Neural cell (in vitro differentiated cells): ENCODE results near the gene TAF11L13. TPM values are rescaled to one million over a fixed set of nuclear protein-coding genes. Genes with fewer than 3 reads are reported as not detected.
"Not testable (repeated sequence)": the region's sequence is repeated elsewhere in the genome, so short reads cannot be mapped to it uniquely, and the experiment has no call there.

Experiments used
- H2AFZ ChIP-seq: fragments of 200-600, 300-800 bp; sonication (generic), shearing (Covaris generic); 2 replicates; pipeline ENCODE4 v1.6.0; 2014; ENCODE audit warnings: low read depth, mild to moderate bottlenecking, antibody characterized with exemption, low read length, moderate library complexity
- H3F3A ChIP-seq: fragments of 200-600 bp; shearing (Covaris generic); 2 replicates; pipeline ENCODE4 v1.6.1; 2016; ENCODE audit warnings: mild to moderate bottlenecking, moderate library complexity, mixed read lengths, antibody characterized with exemption, low read length; ENCODE audit not compliant: insufficient read depth, poor library complexity, severe bottlenecking
- H3K27ac ChIP-seq: fragments of 200-600, 300-800 bp; sonication (generic), shearing (Covaris generic); 2 replicates; pipeline ENCODE4 v1.5.1; 2014; ENCODE audit warnings: mild to moderate bottlenecking, low read length, moderate library complexity
- H3K27me3 ChIP-seq: fragments of 300-800, 200-600 bp; sonication (generic), shearing (Covaris generic); 2 replicates; pipeline ENCODE4 v1.6.0; 2014; ENCODE audit warnings: mild to moderate bottlenecking, low read depth, low read length, moderate library complexity; ENCODE audit not compliant: insufficient read depth
- H3K36me3 ChIP-seq: fragments of 300-800, 200-600 bp; sonication (generic), shearing (Covaris generic); 2 replicates; pipeline ENCODE4 v1.5.1; 2014; ENCODE audit warnings: mild to moderate bottlenecking, antibody characterized with exemption, low read length, moderate library complexity; ENCODE audit not compliant: insufficient read depth
- H3K4me2 ChIP-seq: fragments of 300-800, 200-600 bp; sonication (generic), shearing (Covaris generic); 2 replicates; pipeline ENCODE4 v1.6.0; 2014; ENCODE audit warnings: mild to moderate bottlenecking, low read length
- H3K4me3 ChIP-seq: fragments of 300-800, 200-600 bp; sonication (generic), shearing (Covaris generic); 2 replicates; pipeline ENCODE4 v1.5.1; 2014; ENCODE audit warnings: mild to moderate bottlenecking, low read length, moderate library complexity
- H3K79me2 ChIP-seq: fragments of 200-600 bp; shearing (Covaris generic); replicated peaks from 2 replicates; pipeline ENCODE4 v1.6.0; 2014; ENCODE audit warnings: mild to moderate bottlenecking, low read length, moderate library complexity; ENCODE audit not compliant: insufficient read depth
- H3K9ac ChIP-seq: fragments of 300-800, 200-600 bp; sonication (generic), shearing (Covaris generic); 2 replicates; pipeline ENCODE4 v1.6.1; 2016; ENCODE audit warnings: mild to moderate bottlenecking, low read length, mixed read lengths
- H3K9me2 ChIP-seq: fragments of 200-600 bp; shearing (Covaris generic); 2 replicates; pipeline ENCODE4 v1.6.1; 2016; ENCODE audit warnings: mild to moderate bottlenecking, low read length, mixed read lengths; ENCODE audit not compliant: insufficient read depth
- H3K9me3 ChIP-seq: fragments of 200-600, 300-800 bp; sonication (generic), shearing (Covaris generic); 2 replicates; pipeline ENCODE4 v1.6.1; 2016; ENCODE audit warnings: mild to moderate bottlenecking, mixed run types, low read length, moderate library complexity, mixed read lengths
- H4K20me1 ChIP-seq: fragments of 200-600 bp; shearing (Covaris generic); 2 replicates; pipeline ENCODE4 v1.6.1; 2016; ENCODE audit warnings: mild to moderate bottlenecking, mixed run types; ENCODE audit not compliant: insufficient read depth
- EP300 ChIP-seq: fragments of 450-650 bp; conservative IDR thresholded peaks from 2 replicates; pipeline ENCODE4 v1.6.1; 2014; ENCODE audit warnings: antibody characterized with exemption, mild to moderate bottlenecking, moderate library complexity; ENCODE audit not compliant: poor library complexity, severe bottlenecking
- EZH2 ChIP-seq: fragments of 200-600, 300-800 bp; shearing (Covaris generic), sonication (generic); IDR thresholded peaks from 2 replicates; pipeline ENCODE4 v1.6.1; 2014; ENCODE audit warnings: antibody characterized with exemption, low read length, borderline replicate concordance, mild to moderate bottlenecking; ENCODE audit not compliant: insufficient read depth, poor library complexity, severe bottlenecking
- MXI1 ChIP-seq: fragments of 450-650 bp; conservative IDR thresholded peaks from 2 replicates; pipeline ENCODE4 v1.6.1; 2014; ENCODE audit warnings: antibody characterized with exemption, mild to moderate bottlenecking; ENCODE audit not compliant: poor library complexity, severe bottlenecking
- POLR2AphosphoS5 ChIP-seq: IDR thresholded peaks from 2 replicates; pipeline ENCODE4 v1.6.1; 2012
- RAD21 ChIP-seq: fragments of 450-650 bp; conservative IDR thresholded peaks from 2 replicates; pipeline ENCODE4 v1.6.1; 2014; ENCODE audit warnings: antibody characterized with exemption, mild to moderate bottlenecking, moderate library complexity
- REST ChIP-seq: IDR thresholded peaks from 2 replicates; pipeline ENCODE4 v1.6.1; 2012; ENCODE audit warnings: borderline replicate concordance
- SMC3 ChIP-seq: fragments of 450-650 bp; conservative IDR thresholded peaks from 2 replicates; pipeline ENCODE4 v1.6.1; 2014; ENCODE audit warnings: antibody characterized with exemption, mild to moderate bottlenecking, moderate library complexity; ENCODE audit not compliant: poor library complexity
- TAF1 ChIP-seq: IDR thresholded peaks from 2 replicates; pipeline ENCODE4 v1.6.1; 2012; ENCODE audit warnings: low read depth
- polyA plus RNA-seq: library from polyadenylated mRNA; depleted of rRNA; stranded (reverse); fragments of >200 nt; gene quantifications from 2 replicates; pipeline ENCODE4 v1.2.3, GENCODE V29; 2014
- TF ChIP-seq, protein P1 (sequence below): fragments of 450-650 bp; IDR thresholded peaks from 2 replicates; pipeline ENCODE4 v1.5.1; 2014; ENCODE audit warnings: antibody characterized with exemption, mild to moderate bottlenecking, moderate library complexity; ENCODE audit not compliant: poor library complexity, severe bottlenecking

Gene TAF11L13
- polyA plus RNA-seq, 1 donor from 2014 or later, result not detected

- Histone ChIP-seq H2AFZ (no peak overlapping the region), H3K27me3 (no peaks in the 10 kb centered on the region), H3K9ac (no peak overlapping the region), H3K36me3 (no peaks in the 10 kb centered on the region), H3K4me3 (no peak overlapping the region), H4K20me1 (no peaks in the 10 kb centered on the region), H3K9me3 (no peaks in the 10 kb centered on the region), H3K79me2 (no peaks in the 10 kb centered on the region), H3K4me2 (no peak overlapping the region), H3K27ac (no peak overlapping the region), H3K9me2 (no peaks in the 10 kb centered on the region), H3F3A (no peaks in the 10 kb centered on the region)
- no peak for TF ChIP-seq SMC3
- TF ChIP-seq EZH2, result no peak
- TF ChIP-seq, protein P1, sequence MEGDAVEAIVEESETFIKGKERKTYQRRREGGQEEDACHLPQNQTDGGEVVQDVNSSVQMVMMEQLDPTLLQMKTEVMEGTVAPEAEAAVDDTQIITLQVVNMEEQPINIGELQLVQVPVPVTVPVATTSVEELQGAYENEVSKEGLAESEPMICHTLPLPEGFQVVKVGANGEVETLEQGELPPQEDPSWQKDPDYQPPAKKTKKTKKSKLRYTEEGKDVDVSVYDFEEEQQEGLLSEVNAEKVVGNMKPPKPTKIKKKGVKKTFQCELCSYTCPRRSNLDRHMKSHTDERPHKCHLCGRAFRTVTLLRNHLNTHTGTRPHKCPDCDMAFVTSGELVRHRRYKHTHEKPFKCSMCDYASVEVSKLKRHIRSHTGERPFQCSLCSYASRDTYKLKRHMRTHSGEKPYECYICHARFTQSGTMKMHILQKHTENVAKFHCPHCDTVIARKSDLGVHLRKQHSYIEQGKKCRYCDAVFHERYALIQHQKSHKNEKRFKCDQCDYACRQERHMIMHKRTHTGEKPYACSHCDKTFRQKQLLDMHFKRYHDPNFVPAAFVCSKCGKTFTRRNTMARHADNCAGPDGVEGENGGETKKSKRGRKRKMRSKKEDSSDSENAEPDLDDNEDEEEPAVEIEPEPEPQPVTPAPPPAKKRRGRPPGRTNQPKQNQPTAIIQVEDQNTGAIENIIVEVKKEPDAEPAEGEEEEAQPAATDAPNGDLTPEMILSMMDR, result no peak
- no peak for TF ChIP-seq REST
- TF ChIP-seq RAD21, result no peak
- TF ChIP-seq TAF1, result no peak
- no peak for TF ChIP-seq MXI1
- TF ChIP-seq POLR2AphosphoS5, result no peak
- TF ChIP-seq EP300, result no peak
These were observed 6.2 kb upstream of the TAF11L13 start for GRCh38 chr5:17625686-17626085.

GRCh38 chr5:17634160-17634559, 2.3 kb downstream of the TAF11L13 start, which contains the start of gene TAF11L14:
TSS of gene TAF11L14 (plus strand) at chr5:17634460.
- Histone ChIP-seq H3K27ac (no peak within 1 kb of the TSS), H3K4me2 (no peak within 1 kb of the TSS), H3K79me2 (no peaks in the 10 kb centered on the region), H3K9me2 (no peaks in the 10 kb centered on the region), H3F3A (no peaks in the 10 kb centered on the region), H3K36me3 (no peaks in the 10 kb centered on the region), H3K27me3 (no peaks in the 10 kb centered on the region), H3K4me3 (no peak within 1 kb of the TSS), H4K20me1 (no peaks in the 10 kb centered on the region), H3K9ac (no peak within 1 kb of the TSS), H3K9me3 (no peaks in the 10 kb centered on the region), H2AFZ (no peak within 1 kb of the TSS)
- TF ChIP-seq SMC3 (no peak), EZH2 (no peak), EP300 (no peak), MXI1 (no peak)
- TF ChIP-seq, protein P1, result no peak

DNA sequence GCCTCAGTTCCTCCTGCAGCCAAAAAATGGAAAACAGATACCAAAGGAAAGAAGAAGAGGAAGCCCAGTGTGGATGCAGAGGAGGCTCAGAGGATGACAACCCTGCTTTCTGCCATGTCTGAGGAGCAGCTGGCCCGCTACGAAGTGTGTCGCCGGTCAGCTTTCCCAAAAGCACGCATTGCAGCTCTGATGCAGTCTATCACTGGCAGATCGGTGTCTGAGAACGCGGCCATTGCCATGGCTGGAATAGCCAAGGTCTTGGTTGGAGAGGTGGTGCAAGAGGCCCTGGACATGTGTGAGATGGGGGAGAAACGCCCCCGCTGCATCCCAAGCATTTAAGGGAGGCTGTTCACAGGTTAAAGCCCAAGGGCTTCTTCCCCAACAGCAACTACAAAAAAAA, 17.3 kb downstream of the TAF11L13 start:
- H3F3A ChIP-seq, H3K4me2 ChIP-seq, H3K79me2 ChIP-seq, H3K9me3 ChIP-seq, H3K4me3 ChIP-seq, H2AFZ ChIP-seq, H4K20me1 ChIP-seq, H3K9me2 ChIP-seq, H3K9ac ChIP-seq, H3K27me3 ChIP-seq, H3K27ac ChIP-seq, H3K36me3 ChIP-seq: not testable (repeated sequence)

DNA sequence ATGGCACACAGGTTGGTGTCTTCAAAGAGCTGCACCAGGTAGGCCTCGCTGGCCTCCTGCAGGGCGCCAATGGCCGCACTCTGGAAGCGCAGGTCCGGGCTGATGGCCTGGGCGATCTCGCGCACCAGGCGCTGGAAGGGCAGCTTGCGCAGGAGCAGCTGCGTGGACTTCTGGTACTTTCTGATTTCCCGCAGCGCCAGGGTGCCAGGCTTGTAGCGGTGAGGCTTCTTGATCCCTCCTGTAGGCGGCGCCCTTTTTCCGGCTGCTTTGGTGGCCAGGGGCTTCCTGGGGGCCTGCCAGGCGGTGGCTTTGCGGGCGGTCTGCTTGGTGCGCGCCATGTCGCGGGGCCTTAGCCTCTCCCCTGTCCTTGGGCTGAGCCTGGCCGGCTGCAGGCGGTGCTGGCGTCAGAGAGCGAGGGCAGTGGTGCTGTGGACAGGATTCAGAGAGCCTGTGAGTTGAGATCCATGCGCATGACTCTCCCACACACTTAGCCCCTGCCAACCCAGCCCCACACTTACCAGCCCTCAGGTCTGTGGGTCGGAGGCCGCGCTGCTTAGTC, 23.4 kb downstream of the TAF11L13 start:
- not testable (repeated sequence) for H3K9me3 ChIP-seq, H2AFZ ChIP-seq, H3K36me3 ChIP-seq, H3K9me2 ChIP-seq, H3F3A ChIP-seq, H3K27me3 ChIP-seq, H3K79me2 ChIP-seq, H3K27ac ChIP-seq, H3K9ac ChIP-seq, H4K20me1 ChIP-seq, H3K4me3 ChIP-seq, H3K4me2 ChIP-seq
